ENCODE measurements around the gene TMC8.

Gene TMC8

GRCh38 chr17:78180083-78180482, 49.5 kb downstream of the TMC8 start:
- no peak for DNase-seq (ENCODE audit: low read depth in 2 of 2)

DNA sequence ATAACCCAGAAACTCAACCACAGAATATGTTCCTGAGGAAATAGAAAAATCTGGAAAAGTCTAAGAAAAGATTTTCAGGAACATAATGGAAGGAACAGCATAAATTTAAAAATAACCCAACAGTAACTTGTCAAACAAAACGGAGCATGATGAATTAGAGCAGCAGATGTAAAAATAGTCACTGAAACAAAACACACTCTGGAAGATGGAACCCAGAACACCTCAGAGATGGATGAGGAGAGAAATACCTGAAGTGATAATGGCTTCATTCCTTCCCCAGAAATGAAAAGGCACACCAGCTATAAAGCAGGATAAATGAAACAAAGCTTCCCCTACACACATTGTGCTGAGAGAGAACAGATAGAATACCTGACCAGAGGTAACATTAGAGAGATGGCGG, 49.9 kb downstream of the TMC8 start:
- no peak for DNase-seq (ENCODE audit: low read depth in 2 of 2)

- DNase-seq (ENCODE audit: low read depth in 2 of 2), result no peak
These were observed 51.9 kb downstream of the TMC8 start for GRCh38 chr17:78182504-78182903.

- no peak for DNase-seq (ENCODE audit: low read depth in 2 of 2)
These were observed 53.3 kb downstream of the TMC8 start for GRCh38 chr17:78183916-78184315.

GRCh38 chr17:78184351-78184750, 53.8 kb downstream of the TMC8 start:
- DNase-seq (ENCODE audit: low read depth in 2 of 2), result no peak

DNA sequence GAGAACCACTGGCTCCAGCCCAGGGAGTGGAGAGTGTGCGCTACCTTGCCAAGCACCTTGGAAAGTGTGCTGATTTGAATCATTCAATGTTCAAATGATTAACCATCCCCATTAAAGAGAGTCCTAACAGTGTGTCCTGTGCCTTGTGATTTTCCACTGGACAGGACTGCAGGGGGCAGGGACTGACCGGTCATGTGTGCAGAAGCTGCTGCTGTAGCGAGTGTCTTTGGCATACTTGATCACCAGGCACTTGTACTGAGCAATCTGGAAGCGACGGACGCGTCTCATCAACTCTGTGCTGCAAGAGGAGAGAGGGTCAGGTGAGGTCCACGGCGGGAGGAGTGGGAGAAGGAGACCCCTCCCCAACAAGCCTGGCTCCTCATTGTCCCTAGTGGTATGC, 54.3 kb downstream of the TMC8 start:
- DNase-seq (ENCODE audit: low read depth in 2 of 2), result no peak

GRCh38 chr17:78185981-78186691, 55.6 kb downstream of the TMC8 start:
- DNase-seq (ENCODE audit: low read depth in 2 of 2), result no peak

DNA sequence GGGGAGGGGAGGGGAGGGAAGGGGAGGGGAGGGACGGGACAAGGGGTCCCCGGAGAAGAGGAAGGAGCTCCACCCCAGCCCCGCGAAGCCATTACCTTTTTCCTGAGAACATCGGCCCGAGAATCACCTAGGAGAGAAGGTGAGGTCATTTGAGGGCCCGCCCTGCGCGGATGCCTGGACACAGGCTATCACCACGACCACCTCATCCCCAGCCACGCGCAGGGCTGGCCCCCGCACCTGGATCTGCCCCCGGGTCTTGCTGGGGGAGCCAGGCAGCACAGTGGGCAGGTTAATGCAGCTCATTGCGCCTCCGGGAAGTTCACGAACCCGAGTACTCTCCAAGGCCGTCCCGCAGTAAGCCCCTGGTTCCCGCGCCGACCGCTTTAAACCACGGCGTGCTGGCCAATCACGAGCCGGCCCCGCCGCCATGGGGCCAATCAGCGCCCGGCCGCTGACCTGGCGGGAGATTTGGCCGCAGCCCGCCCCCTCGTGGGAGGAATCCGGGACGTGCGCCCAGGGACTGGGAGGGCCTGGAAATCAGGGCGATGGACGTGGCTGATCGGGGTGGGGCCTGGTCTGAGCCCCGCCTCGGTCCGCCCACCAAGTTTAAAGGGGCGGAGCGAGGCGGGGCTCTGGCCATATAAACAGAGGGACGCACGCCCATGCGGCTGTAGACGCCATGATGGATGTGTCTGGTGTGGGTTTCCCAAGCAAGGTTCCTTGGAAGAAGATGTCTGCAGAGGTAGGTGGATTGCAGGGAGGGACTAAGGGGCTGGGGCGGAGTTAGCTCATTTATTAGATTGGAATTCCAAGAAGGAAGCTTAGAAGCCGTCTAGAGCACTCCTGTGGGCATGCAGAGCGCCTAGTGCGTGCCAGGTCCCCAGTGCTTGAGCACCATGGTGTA, 56.4 kb downstream of the TMC8 start, which contains the start of the genes AFMID and TK1:
Gene AFMID, plus strand, starts transcription at position 671 of the 904 bp plus-strand sequence. Its CDS starts 9 bp downstream, at position 680.
Gene TK1, minus strand, starts transcription at position 361 of the 904 bp plus-strand sequence. Its CDS starts 58 bp downstream, at position 303.
- peak; percentile 53 to 58 for DNase-seq (ENCODE audit: low read depth in 2 of 2)
